Measurements from ENCODE around the gene PKD1L1.

- no peak for TF ChIP-seq ZFX (IDR thresholded peaks at IDR 0.05; ENCODE audit: borderline replicate concordance)
- TF ChIP-seq CTCF (IDR thresholded peaks at IDR 0.05): no peak
Measured at GRCh38 chr7:47957156-47957555, 8.9 kb upstream of the PKD1L1 start.

Data from 22Rv1 (cell line).